Gastroesophageal sphincter (tissue), 3 donors: ENCODE measurements around the gene PCDHGC5.

Experiments used
- CTCF ChIP-seq, 4 experiments: fragments of 200-600 bp in 2 of 4; fragments of 450-650 bp in 2 of 4; sonication (generic) in 1 of 4; IDR thresholded peaks; one replicate each; pipeline ENCODE4 v1.5.1; 2017 to 2019; ENCODE audit warnings: antibody characterized with exemption in 4 of 4, mild to moderate bottlenecking in 2 of 4, moderate library complexity in 2 of 4
- EP300 ChIP-seq: sonication (generic); formaldehyde crosslinking; IDR thresholded peaks from one replicate; pipeline ENCODE4 v1.6.1; 2017; ENCODE audit warnings: antibody characterized with exemption, mild to moderate bottlenecking
- POLR2A ChIP-seq, 2 donors: fragments of 450-650 bp; IDR thresholded peaks; one replicate each; pipeline ENCODE4 v1.6.1; 2017; ENCODE audit warnings: antibody characterized with exemption in 2 of 2, mild to moderate bottlenecking in 2 of 2, moderate library complexity in 1 of 2
- POLR2AphosphoS5 ChIP-seq: sonication (generic); formaldehyde crosslinking; IDR thresholded peaks from one replicate; pipeline ENCODE4 v1.6.1; 2017; ENCODE audit warnings: antibody characterized with exemption

- no peak for TF ChIP-seq CTCF (IDR thresholded peaks at IDR 0.05)
- no peak for TF ChIP-seq POLR2A (IDR thresholded peaks at IDR 0.05)
- no peak for TF ChIP-seq POLR2AphosphoS5
- no peak for TF ChIP-seq EP300
Measured at GRCh38 chr5:141519605-141520565, 31.0 kb downstream of the PCDHGC5 start.
